HL-60/S4 treated with retinoic acid at 250 ng/mL for 4 days and 3 days (cell line): ENCODE data around the gene CATSPER3.

Source experiments
- in situ Hi-C: fragments of 300-500 bp; cut with MboI; formaldehyde crosslinking; loops from 2 replicates; pipeline ENCODE4 v1.7.0; 2022; ENCODE audit warnings: low sequenced_read_pairs

The CATSPER3 gene

GRCh38 chr5:134967607-134968006 is at the start of gene CATSPER3:
Gene CATSPER3, plus strand, starts transcription at chr5:134967907. Its CDS starts 85 bp downstream, at chr5:134967992.
- in situ Hi-C loops, result no loop called here

- in situ Hi-C loops, result no loop called here
Observed at GRCh38 chr5:134918861-134919260, 48.8 kb upstream of the CATSPER3 start.

GRCh38 chr5:134920848-134921575 is 46.7 kb upstream of the CATSPER3 start:
- in situ Hi-C loops, result no loop called here

GRCh38 chr5:134932508-134932907 is 35.2 kb upstream of the CATSPER3 start:
- in situ Hi-C loops, result no loop called here

GRCh38 chr5:134934202-134934601 is 33.5 kb upstream of the CATSPER3 start:
- in situ Hi-C loops, result no loop called here

GRCh38 chr5:134935711-134936602 is 31.8 kb upstream of the CATSPER3 start:
- in situ Hi-C loops, result no loop called here

- in situ Hi-C loops, result no loop called here
Observed at GRCh38 chr5:134937526-134937925, 30.2 kb upstream of the CATSPER3 start.

- in situ Hi-C loops, result no loop called here
Observed at GRCh38 chr5:134938030-134938429, 29.7 kb upstream of the CATSPER3 start.

- in situ Hi-C loops, result no loop called here
Observed at GRCh38 chr5:134939500-134939899, 28.2 kb upstream of the CATSPER3 start.

- in situ Hi-C loops, result no loop called here
Observed at GRCh38 chr5:134943547-134943946, 24.2 kb upstream of the CATSPER3 start.

- in situ Hi-C loops, result no loop called here
Observed at GRCh38 chr5:134944630-134945029, 23.1 kb upstream of the CATSPER3 start.

GRCh38 chr5:134945041-134945440 is 22.7 kb upstream of the CATSPER3 start:
- in situ Hi-C loops, result no loop called here

GRCh38 chr5:134948911-134949310 is 18.8 kb upstream of the CATSPER3 start:
- in situ Hi-C loops, result no loop called here

- in situ Hi-C loops, result no loop called here
Observed at GRCh38 chr5:134949316-134949715, 18.4 kb upstream of the CATSPER3 start.

GRCh38 chr5:134957920-134958608 is 9.6 kb upstream of the CATSPER3 start:
- in situ Hi-C loops, result no loop called here

- in situ Hi-C loops, result no loop called here
Observed at GRCh38 chr5:134958755-134959154, 9.0 kb upstream of the CATSPER3 start.

GRCh38 chr5:134963098-134963497 is 4.6 kb upstream of the CATSPER3 start:
- in situ Hi-C loops, result no loop called here

GRCh38 chr5:134964359-134965270 is 3.1 kb upstream of the CATSPER3 start:
- in situ Hi-C loops, result no loop called here

- in situ Hi-C loops, result no loop called here
Observed at GRCh38 chr5:134965271-134965825, 2.4 kb upstream of the CATSPER3 start.

GRCh38 chr5:134968055-134968454 is 348 bp downstream of the CATSPER3 start:
- in situ Hi-C loops, result no loop called here
